GM12878 (cell line): ENCODE results near the gene ESPNL. TPM values are rescaled to one million over a fixed set of nuclear protein-coding genes. Genes with fewer than 3 reads are reported as not detected.
A peak's percentile ranks its signal among the peaks of the same experiment; 100 is the strongest.

Experiments used
- ATAC-seq: fragments of 200-7000 bp; cut with Tn5 transposase; 3 replicates; pipeline ENCODE4 v1.9.1; 2020; ENCODE audit warnings: mild to moderate bottlenecking, moderate library complexity
- BruUV-seq: library from RNA; stranded (reverse); fragments of 400-500 nt; replicated peaks from 2 replicates; lab custom pipeline; 2021; lab: Mats Ljungman, UMichigan
- CTCF ChIA-PET: fragments of 300-600 bp; sonication (Branson Sonifier 250); formaldehyde crosslinking; extraction: SDS; loops from one replicate; lab custom pipeline; 2021; ENCODE audit warnings: inconsistent platforms; lab: Yijun Ruan, JAX
- POLR2A ChIA-PET: fragments of 350-600 bp; formaldehyde crosslinking; extraction: SDS; loops from one replicate; lab custom pipeline; 2021; ENCODE audit warnings: inconsistent platforms; lab: Charles Lee
- RAD21 ChIA-PET: fragments of 300-600 bp; sonication (Branson Sonifier 250); formaldehyde crosslinking; loops from one replicate; lab custom pipeline; 2023; ENCODE audit warnings: antibody characterized with exemption; ENCODE audit not compliant: unreplicated experiment; lab: Charles Lee
- SMC1A ChIA-PET: fragments of 300-600 bp; sonication (Branson Sonifier 250); formaldehyde crosslinking; loops from one replicate; lab custom pipeline; 2023; ENCODE audit not compliant: unreplicated experiment, uncharacterized antibody; lab: Charles Lee
- DNase-seq: peaks from one replicate; pipeline ENCODE4 v3.0.0-alpha.2; 2011; ENCODE audit warnings: low read depth, low spot score
- FAIRE-seq: peaks from 3 replicates; lab custom pipeline; 2011; peaks lifted over from hg19 to GRCh38; lab: Jason Lieb, UNC
- H2AFZ ChIP-seq: 2 replicates; pipeline ENCODE4 v1.6.0; 2011; ENCODE audit warnings: low read depth, low read length, control low read depth; ENCODE audit not compliant: control insufficient read depth
- H3K27ac ChIP-seq: 2 replicates; pipeline ENCODE4 v1.5.1; 2011; ENCODE audit warnings: control low read depth; ENCODE audit not compliant: control insufficient read depth, insufficient read depth
- H3K27me3 ChIP-seq, 2 experiments: replicated peaks in 1 of 2; 2 replicates each; pipeline versions ENCODE4 v1.6.0 to v1.6.1; 2011; ENCODE audit warnings: low read length in 1 of 2; ENCODE audit not compliant: control insufficient read depth in 2 of 2, insufficient read depth in 2 of 2
- H3K36me3 ChIP-seq, 2 experiments: 2 replicates each; pipeline ENCODE4 v1.5.1; 2011; ENCODE audit warnings: low read length in 1 of 2; ENCODE audit not compliant: control insufficient read depth in 2 of 2, insufficient read depth in 2 of 2
- H3K4me1 ChIP-seq: 2 replicates; pipeline ENCODE4 v1.6.1; 2011; ENCODE audit warnings: mild to moderate bottlenecking, low read length, moderate library complexity, mixed read lengths; ENCODE audit not compliant: control insufficient read depth, insufficient read depth
- H3K4me2 ChIP-seq: 2 replicates; pipeline ENCODE4 v1.6.0; 2011; ENCODE audit warnings: control low read depth; ENCODE audit not compliant: control insufficient read depth, insufficient read depth
- H3K4me3 ChIP-seq: fragments of 200-600 bp; sonication (generic); 2 replicates; pipeline ENCODE4 v1.5.1; 2016
- H3K79me2 ChIP-seq: 2 replicates; pipeline ENCODE4 v1.6.0; 2011; ENCODE audit warnings: low read length; ENCODE audit not compliant: control insufficient read depth, insufficient read depth
- H3K9ac ChIP-seq: 2 replicates; pipeline ENCODE4 v1.8.0; 2011; ENCODE audit warnings: low read length, control low read depth, mixed read lengths; ENCODE audit not compliant: control insufficient read depth, insufficient read depth
- H3K9me3 ChIP-seq: replicated peaks from 3 replicates; pipeline ENCODE4 v1.5.1; 2011; ENCODE audit warnings: mild to moderate bottlenecking, low read length; ENCODE audit not compliant: control insufficient read depth, insufficient read depth
- H4K20me1 ChIP-seq: 2 replicates; pipeline ENCODE4 v1.6.0; 2011; ENCODE audit not compliant: control insufficient read depth, insufficient read depth
- MTA3 ChIP-seq: IDR thresholded peaks from 2 replicates; pipeline ENCODE4 v1.6.1; 2012; ENCODE audit warnings: low read length, inconsistent platforms, borderline replicate concordance
- NBN ChIP-seq: fragments of 450-650 bp; IDR thresholded peaks from 2 replicates; pipeline ENCODE4 v1.6.1; 2016
- NR2C1 ChIP-seq: fragments of 450-650 bp; IDR thresholded peaks from 2 replicates; pipeline ENCODE4 v1.6.1; 2017; ENCODE audit warnings: antibody characterized with exemption, mild to moderate bottlenecking, moderate library complexity
- PML ChIP-seq: IDR thresholded peaks from 2 replicates; pipeline ENCODE4 v1.6.1; 2012; ENCODE audit warnings: low read length, inconsistent platforms
- RAD21 ChIP-seq: IDR thresholded peaks from 2 replicates; pipeline ENCODE4 v1.6.1; 2011; ENCODE audit warnings: mild to moderate bottlenecking, low read depth, low read length, moderate library complexity; ENCODE audit not compliant: insufficient read depth
- RBBP5 ChIP-seq: fragments of 200-600 bp; sonication (generic); conservative IDR thresholded peaks from 2 replicates; pipeline ENCODE4 v1.6.1; 2016
- SKIL ChIP-seq: fragments of 450-650 bp; IDR thresholded peaks from 2 replicates; pipeline ENCODE4 v1.6.1; 2017; ENCODE audit warnings: mild to moderate bottlenecking, low read depth, inconsistent platforms; ENCODE audit not compliant: poor library complexity, severe bottlenecking
- STAT3 ChIP-seq: IDR thresholded peaks from 2 replicates; pipeline ENCODE4 v1.6.1; 2011; ENCODE audit warnings: low read depth, low read length, improper control_type of control experiment
- TAF1 ChIP-seq: IDR thresholded peaks from 2 replicates; pipeline ENCODE4 v1.6.1; 2011; ENCODE audit warnings: mild to moderate bottlenecking, low read depth, low read length, borderline replicate concordance
- ZBED1 ChIP-seq: IDR thresholded peaks from 2 replicates; pipeline ENCODE4 v1.6.1; 2016; ENCODE audit warnings: borderline replicate concordance
- ZBTB11 ChIP-seq: fragments of 450-650 bp; formaldehyde crosslinking; IDR thresholded peaks from 2 replicates; pipeline ENCODE4 v1.5.0; 2022; ENCODE audit warnings: mild to moderate bottlenecking, missing genetic modification characterization
- ZNF217 ChIP-seq: fragments of 450-650 bp; IDR thresholded peaks from 2 replicates; pipeline ENCODE4 v1.6.1; 2017; ENCODE audit warnings: antibody characterized with exemption, mild to moderate bottlenecking
- ZNF274 ChIP-seq: IDR thresholded peaks from one replicate; pipeline ENCODE4 v1.8.0; 2011; ENCODE audit not compliant: insufficient read length, insufficient read depth
- WGBS: methylation state at CpG from one replicate; pipeline ENCODE4 v1.1.6; 2016; ENCODE audit warnings: low lambda C conversion rate; ENCODE audit not compliant: insufficient replicate concordance, insufficient coverage; ENCODE audit errors: missing lambda C conversion rate; 5-methylcytosine and 5-hydroxymethylcytosine counted together
- in situ Hi-C: fragments of 300-500 bp; cut with MboI; formaldehyde crosslinking; loops from 9 replicates; pipeline ENCODE4 v1.14.3; 2018; ENCODE audit warnings: mixed read lengths
- intact Hi-C: fragments of 100-400 bp; cut with micrococcal nuclease; formaldehyde crosslinking; loops from one replicate; pipeline ENCODE4 v1.14.2; 2022; ENCODE audit not compliant: unreplicated experiment
- polyA plus RNA-seq, 11 experiments: library from polyadenylated mRNA; depleted of rRNA in 4 of 11; unstranded in 6 of 11; stranded (reverse) in 5 of 11; fragments of >200 nt; fragmentation: Nextera tagmentation in 4 of 11; fragmentation: Illumina TruSeq in 1 of 11; extraction: Ambion mirVana in 4 of 11; extraction: Trizol in 1 of 11; gene quantifications; 1 replicate in 1 of 11; 2 replicates in 10 of 11; pipeline versions ENCODE4 v1.2.1 to v1.2.3, GENCODE V29; 2011 to 2016; ENCODE audit warnings: inconsistent platforms in 2 of 11, missing spikeins in 2 of 11, low read depth in 1 of 11
- total RNA-seq, 4 experiments: library from RNA; depleted of rRNA in 3 of 4; stranded (reverse); fragments of >200 nt in 3 of 4; fragmentation: Illumina TruSeq in 1 of 4; extraction: Trizol in 1 of 4; gene quantifications; 2 replicates each; pipeline versions ENCODE4 v1.2.1 to v1.2.3, GENCODE V29; 2013 to 2021

Gene ESPNL
- total and polyA plus RNA-seq, 10 of the 15 experiments (the other 5 are each of a cell fraction or from before 2014, with no cell fraction given): 0.05 to 0.94 (median 0.36) TPM; not detected in 3

GRCh38 chr2:238084761-238085160 is 15.4 kb upstream of the ESPNL start:
- no peaks in the 10 kb centered on the region for H3K27me3 ChIP-seq
- POLR2A ChIA-PET: interaction anchor here (0.7 kb wide), 1 partner anchor 77 kb away, joined by 7 read pairs; no protein-coding TSS in a partner anchor
- DNase-seq (no peak), FAIRE-seq (no peak), ATAC-seq (no peak)
- in situ Hi-C loops: no loop called here
- BruUV-seq: no TSS peak
- H3K4me2 ChIP-seq: no peak overlapping the region
- no peak overlapping the region for H2AFZ ChIP-seq
- no peaks in the 10 kb centered on the region for H3K9me3 ChIP-seq
- SMC1A ChIA-PET: no interaction called here
- no peaks in the 10 kb centered on the region for H3K4me1 ChIP-seq
- no peak overlapping the region for H3K9ac ChIP-seq
- RAD21 ChIA-PET: no interaction called here
- peaks cover 18 to 25% of the 10 kb centered on the region in 2 experiments for H3K36me3 ChIP-seq
- no peak overlapping the region for H3K4me3 ChIP-seq
- intact Hi-C loops: no loop called here
- WGBS: 97% methylated on average over 6 of the region's 7 CpGs
- no peaks in the 10 kb centered on the region for H4K20me1 ChIP-seq
- TF ChIP-seq NR2C1 (no peak), PML (no peak), ZBTB11 (CRISPR knock-in tag) (no peak)
- CTCF ChIA-PET: no interaction called here
- no peak overlapping the region for H3K27ac ChIP-seq
- no peaks in the 10 kb centered on the region for H3K79me2 ChIP-seq

GRCh38 chr2:238085899-238086298 is 14.2 kb upstream of the ESPNL start:
- Histone ChIP-seq H3K4me1 (no peaks in the 10 kb centered on the region), H3K9me3 (no peaks in the 10 kb centered on the region), H3K79me2 (no peaks in the 10 kb centered on the region), H3K4me3 (no peak overlapping the region), H4K20me1 (no peaks in the 10 kb centered on the region), H2AFZ (no peak overlapping the region), H3K36me3 (peaks cover 15 to 24% of the 10 kb centered on the region in 2 experiments), H3K27ac (no peak overlapping the region), H3K27me3 (no peaks in the 10 kb centered on the region), H3K4me2 (no peak overlapping the region), H3K9ac (no peak overlapping the region)
- intact Hi-C loops: no loop called here
- ChIA-PET CTCF (interaction anchor here (0.6 kb wide), 1 partner anchor 53 kb away, joined by 3 read pairs; no protein-coding TSS in a partner anchor), POLR2A (no interaction called here), RAD21 (no interaction called here), SMC1A (interaction anchor here (0.7 kb wide), 1 partner anchor 12 kb away, joined by 3 read pairs; no protein-coding TSS in a partner anchor)
- 98% methylated on average over 3 of the region's 3 CpGs for WGBS
- FAIRE-seq (no peak), DNase-seq (no peak), ATAC-seq (no peak)
- in situ Hi-C loops: no loop called here
- BruUV-seq: TSS peak; percentile 8
- no peak for TF ChIP-seq MTA3
- no peak for TF ChIP-seq SKIL
- TF ChIP-seq NBN: no peak
- TF ChIP-seq ZBED1: no peak
- TF ChIP-seq ZNF274: no peak
- no peak for TF ChIP-seq ZNF217
- no peak for TF ChIP-seq STAT3
- no peak for TF ChIP-seq RBBP5
- TF ChIP-seq RAD21: no peak
- TF ChIP-seq TAF1: no peak
- TF ChIP-seq NR2C1: no peak
